ENCODE data around the gene RAP1B.

Gene RAP1B

GRCh38 chr12:68568922-68569569, 41.7 kb upstream of the RAP1B start:
- Histone ChIP-seq H3K27me3 (ENCODE audit: control insufficient read depth, insufficient read depth, low read length) (no peaks in the 10 kb centered on the region), H3K79me2 (no peaks in the 10 kb centered on the region), H2AFZ (no peak overlapping the region), H3K9ac (no peak overlapping the region), H3K4me1 (peaks cover 5% of the 10 kb centered on the region), H3K4me2 (ENCODE audit: low read length) (no peak overlapping the region), H3K4me3 (ENCODE audit: low read depth, low read length) (no peak overlapping the region), H3K36me3 (ENCODE audit: control insufficient read depth, insufficient read depth, low read length) (no peaks in the 10 kb centered on the region), H3K9me3 (ENCODE audit: control insufficient read depth, low read length) (no peaks in the 10 kb centered on the region), H3K27ac (no peak overlapping the region)
- TF ChIP-seq CTCF (IDR thresholded peaks at IDR 0.05): no peak

GRCh38 chr12:68572661-68573060, 38.0 kb upstream of the RAP1B start:
- Histone ChIP-seq H3K4me2 (ENCODE audit: low read length) (no peak overlapping the region), H3K4me1 (no peaks in the 10 kb centered on the region), H3K79me2 (no peaks in the 10 kb centered on the region), H3K36me3 (ENCODE audit: control insufficient read depth, insufficient read depth, low read length) (no peaks in the 10 kb centered on the region), H2AFZ (no peak overlapping the region), H3K27me3 (ENCODE audit: control insufficient read depth, insufficient read depth, low read length) (no peaks in the 10 kb centered on the region), H3K4me3 (ENCODE audit: low read depth, low read length) (no peak overlapping the region), H3K9me3 (ENCODE audit: control insufficient read depth, low read length) (no peaks in the 10 kb centered on the region), H3K9ac (no peak overlapping the region), H3K27ac (no peak overlapping the region)
- no peak for TF ChIP-seq CTCF (IDR thresholded peaks at IDR 0.05)

GRCh38 chr12:68573406-68573805, 37.3 kb upstream of the RAP1B start:
- H2AFZ ChIP-seq: no peak overlapping the region
- TF ChIP-seq CTCF (IDR thresholded peaks at IDR 0.05): no peak
- no peak overlapping the region for H3K27ac ChIP-seq
- no peaks in the 10 kb centered on the region for H3K36me3 ChIP-seq (ENCODE audit: control insufficient read depth, insufficient read depth, low read length)
- H3K27me3 ChIP-seq (ENCODE audit: control insufficient read depth, insufficient read depth, low read length): no peaks in the 10 kb centered on the region
- no peak overlapping the region for H3K9ac ChIP-seq
- H3K4me2 ChIP-seq (ENCODE audit: low read length): no peak overlapping the region
- no peaks in the 10 kb centered on the region for H3K79me2 ChIP-seq
- H3K4me1 ChIP-seq: no peaks in the 10 kb centered on the region
- no peaks in the 10 kb centered on the region for H3K9me3 ChIP-seq (ENCODE audit: control insufficient read depth, low read length)
- H3K4me3 ChIP-seq (ENCODE audit: low read depth, low read length): no peak overlapping the region

GRCh38 chr12:68577949-68578348, 32.8 kb upstream of the RAP1B start:
- Histone ChIP-seq H3K9ac (no peak overlapping the region), H3K4me1 (no peaks in the 10 kb centered on the region), H2AFZ (no peak overlapping the region), H3K27me3 (ENCODE audit: control insufficient read depth, insufficient read depth, low read length) (no peaks in the 10 kb centered on the region), H3K79me2 (no peaks in the 10 kb centered on the region), H3K4me3 (ENCODE audit: low read depth, low read length) (no peak overlapping the region), H3K4me2 (ENCODE audit: low read length) (no peak overlapping the region), H3K9me3 (ENCODE audit: control insufficient read depth, low read length) (no peaks in the 10 kb centered on the region), H3K27ac (no peak overlapping the region), H3K36me3 (ENCODE audit: control insufficient read depth, insufficient read depth, low read length) (no peaks in the 10 kb centered on the region)
- TF ChIP-seq CTCF (IDR thresholded peaks at IDR 0.05): no peak

GRCh38 chr12:68578765-68579164, 31.9 kb upstream of the RAP1B start:
- Histone ChIP-seq H3K4me3 (ENCODE audit: low read depth, low read length) (no peak overlapping the region), H3K36me3 (ENCODE audit: control insufficient read depth, insufficient read depth, low read length) (no peaks in the 10 kb centered on the region)

More at GRCh38 chr12:68578765-68579164, 31.9 kb upstream of the RAP1B start:
- H3K27ac ChIP-seq: no peak overlapping the region
- no peak overlapping the region for H3K9ac ChIP-seq
- H3K4me1 ChIP-seq: no peaks in the 10 kb centered on the region
- no peaks in the 10 kb centered on the region for H3K79me2 ChIP-seq
- no peaks in the 10 kb centered on the region for H3K9me3 ChIP-seq (ENCODE audit: control insufficient read depth, low read length)
- no peaks in the 10 kb centered on the region for H3K27me3 ChIP-seq (ENCODE audit: control insufficient read depth, insufficient read depth, low read length)
- TF ChIP-seq CTCF (IDR thresholded peaks at IDR 0.05): no peak
- H3K4me2 ChIP-seq (ENCODE audit: low read length): no peak overlapping the region
- H2AFZ ChIP-seq: no peak overlapping the region

Measured in parathyroid adenoma (tissue), 2 donors.